Measurements from ENCODE around the gene CBX8.

CBX8 gene

DNA sequence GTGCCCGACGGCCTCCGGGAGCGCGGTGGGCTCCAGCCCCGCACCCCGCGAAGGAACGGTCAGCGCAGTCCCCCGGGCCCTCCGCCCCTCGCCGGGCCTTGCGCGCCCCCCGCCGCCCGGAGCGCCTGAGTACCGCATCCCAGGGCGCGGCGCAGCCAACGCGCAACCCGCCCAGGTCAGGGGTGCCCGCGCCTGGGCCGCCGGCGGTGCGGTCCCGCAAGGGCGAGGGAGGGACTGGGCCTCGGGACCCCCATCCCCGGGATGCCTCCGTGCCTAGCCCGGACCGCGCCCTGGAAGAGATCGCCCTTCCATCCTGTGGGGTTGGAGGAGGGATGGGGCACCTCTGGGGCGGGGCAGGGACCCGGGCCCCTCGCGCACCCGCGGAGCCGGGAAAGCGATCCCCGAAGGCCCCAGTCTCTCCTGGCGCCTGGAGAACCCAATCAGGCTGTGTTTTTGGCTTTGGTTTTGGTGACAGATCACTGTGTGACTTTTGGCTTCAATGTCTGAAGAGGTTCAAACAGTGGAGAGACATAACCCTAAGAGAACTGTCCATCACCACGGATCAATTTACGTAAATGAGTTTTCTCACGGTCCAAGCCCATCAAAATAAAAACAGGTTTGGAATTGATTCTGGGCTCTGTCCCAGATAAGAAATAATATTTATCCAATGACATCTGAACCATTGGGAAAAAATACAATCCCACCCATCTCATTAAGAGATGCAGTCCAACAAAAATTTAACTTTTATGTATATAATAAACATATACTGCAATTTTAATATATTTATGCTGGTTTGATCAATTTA, 48.4 kb downstream of the CBX8 start:
- DNase-seq = no peak

DNA sequence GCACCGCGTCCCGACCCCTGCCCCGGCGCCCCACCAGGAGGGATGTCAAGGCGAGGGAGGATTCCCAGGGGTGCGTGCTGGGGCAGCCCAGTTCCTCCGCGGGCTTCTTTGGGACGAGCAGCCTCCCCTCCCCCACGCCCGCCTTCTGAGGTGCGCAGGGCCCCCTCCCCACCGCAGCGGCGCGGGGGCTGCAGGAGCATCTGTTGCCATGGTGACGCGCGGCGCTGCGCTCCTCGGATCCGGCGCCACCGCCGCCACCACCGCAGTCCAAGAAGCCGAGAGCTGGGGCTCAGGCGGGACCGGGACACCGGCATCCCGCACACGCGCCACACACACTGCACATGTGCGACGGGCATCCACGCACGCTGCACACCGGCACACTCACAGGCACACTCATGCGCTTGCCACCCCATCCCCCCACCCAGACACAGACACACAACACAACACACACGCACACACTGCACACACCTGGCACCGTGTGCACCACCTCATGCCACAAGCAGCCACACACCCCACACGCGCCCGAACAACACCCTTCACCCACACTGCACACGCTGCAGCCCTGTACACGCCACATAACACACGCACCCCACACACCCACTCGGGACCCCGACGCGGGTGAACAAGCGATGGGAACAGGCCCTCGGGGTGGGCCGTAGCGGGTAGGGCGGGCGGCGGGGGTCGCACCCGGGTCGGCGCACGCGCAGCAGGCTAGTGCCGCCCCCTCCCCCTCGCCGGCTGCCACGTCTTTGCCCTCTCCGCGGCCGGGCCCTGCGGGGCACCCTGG, 49.2 kb downstream of the CBX8 start:
- no peak for DNase-seq

DNA sequence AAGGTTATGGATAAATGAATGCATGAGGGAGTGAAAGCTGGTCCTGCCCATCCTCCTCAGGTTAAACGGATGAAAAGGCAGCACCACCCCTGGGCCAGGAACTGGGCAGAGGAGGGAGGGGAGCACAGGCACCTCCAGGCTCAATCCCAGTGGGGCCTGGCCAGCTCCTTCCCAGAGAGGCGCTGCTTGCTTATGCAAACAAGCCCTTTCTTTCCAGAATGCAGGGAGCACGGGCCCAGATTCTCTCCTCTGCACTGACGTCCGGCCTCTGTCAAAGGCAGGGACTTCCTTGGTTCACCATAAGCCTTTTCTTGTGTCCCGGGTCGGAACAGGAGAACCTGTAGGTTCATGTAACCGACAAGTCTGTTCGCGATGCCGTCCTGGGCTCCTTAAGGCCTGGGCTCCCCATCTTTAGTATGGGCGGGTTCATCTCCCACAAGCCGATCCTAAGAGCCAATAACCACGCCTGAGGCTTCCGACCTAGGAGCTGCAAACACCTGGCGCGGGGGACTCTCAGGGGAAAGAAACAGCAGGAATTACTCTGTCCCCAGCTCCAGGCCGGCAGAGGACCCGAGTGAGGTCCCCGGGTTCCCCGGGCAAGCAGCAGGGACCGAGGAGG, 49.9 kb downstream of the CBX8 start:
- no peak for DNase-seq

DNA sequence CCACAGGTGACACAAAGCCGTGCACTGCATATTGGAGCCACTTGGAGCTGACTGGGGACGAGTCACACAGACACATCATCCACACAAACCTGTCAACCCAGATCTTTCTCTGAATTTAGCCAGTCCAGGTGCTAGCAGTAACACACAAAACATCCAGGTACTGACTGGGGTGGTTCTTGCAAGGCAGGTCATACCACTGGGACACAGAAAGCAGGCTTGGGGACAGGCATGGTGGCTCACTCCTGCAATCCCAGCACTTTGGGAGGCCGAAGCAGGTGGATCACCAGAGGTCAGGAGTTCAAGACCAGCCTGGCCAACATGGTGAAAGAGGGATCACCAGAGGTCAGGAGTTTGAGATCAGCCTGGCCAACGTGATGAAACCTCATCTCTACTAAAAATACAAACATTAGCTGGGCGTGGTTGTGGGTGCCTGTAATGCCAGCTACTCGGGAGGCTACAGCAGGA, 51.2 kb downstream of the CBX8 start:
- no peak for DNase-seq

DNA sequence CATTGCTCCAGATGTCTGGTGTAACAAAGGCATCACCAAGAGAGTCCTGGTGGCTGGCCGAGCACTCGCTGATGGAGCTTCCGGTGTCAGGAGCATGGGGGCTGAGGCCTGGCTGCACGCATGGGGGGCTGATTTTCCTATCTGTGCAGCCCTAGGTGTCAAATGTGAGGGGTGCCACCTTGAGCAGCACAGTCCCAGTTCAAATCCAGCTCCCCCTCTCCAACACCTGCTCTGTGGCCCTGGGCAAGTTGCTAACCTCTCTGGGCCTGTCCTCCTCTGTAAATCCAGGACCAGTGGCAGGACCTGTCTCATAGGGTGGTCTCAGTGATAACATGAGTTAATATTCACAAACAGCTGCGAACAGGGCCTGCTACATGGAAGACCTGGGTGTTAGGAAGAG, 53.3 kb downstream of the CBX8 start:
- DNase-seq = no peak

DNA sequence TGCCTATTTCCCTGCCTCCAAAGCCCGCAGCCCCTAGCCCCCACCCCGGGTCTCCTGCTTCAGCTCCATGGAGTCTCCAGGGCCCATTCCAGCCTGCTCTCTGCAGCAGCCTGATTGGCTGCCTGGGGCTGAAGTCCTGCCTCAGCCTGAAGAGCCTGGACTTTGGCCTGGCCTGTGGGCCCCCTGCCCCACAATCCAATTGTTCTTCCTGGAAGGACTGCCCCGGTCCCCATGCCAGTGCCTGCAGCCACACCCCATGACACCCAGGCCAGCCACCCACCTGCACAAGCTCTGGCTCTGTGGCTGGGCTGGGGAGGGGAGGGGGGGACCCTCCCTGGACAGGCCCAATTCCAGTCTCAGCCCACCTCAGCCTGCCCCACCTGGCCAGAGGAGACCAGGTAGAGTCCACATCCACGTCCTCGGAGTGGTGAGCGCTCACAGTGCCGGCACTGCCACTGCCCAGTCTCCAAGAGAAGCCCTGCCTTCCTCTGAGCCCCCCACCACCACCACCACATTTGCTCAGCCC, 53.9 kb downstream of the CBX8 start:
- no peak for DNase-seq

DNA sequence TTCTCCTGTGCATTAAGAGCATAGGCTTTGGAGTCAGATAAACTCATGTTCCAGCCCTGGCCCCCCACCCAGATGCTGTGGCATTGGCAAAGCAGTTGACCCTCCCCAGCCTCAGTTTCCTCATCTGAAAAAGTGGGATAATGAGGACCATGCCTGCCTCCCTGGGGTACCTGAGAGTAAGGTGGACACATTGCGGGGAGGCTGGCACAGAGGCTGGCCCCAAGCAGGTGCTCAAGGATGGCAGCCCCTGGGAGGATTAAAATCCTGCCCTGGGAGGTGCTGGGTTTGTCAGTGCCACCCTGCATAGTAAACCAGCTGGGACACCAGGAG, 54.3 kb downstream of the CBX8 start:
- no peak for DNase-seq

Measured in bone marrow (tissue), 2 donors.